Activated CD4-positive, alpha-beta T cell treated with anti-CD3 and anti-CD28 coated beads for 36 hours (primary cell): ENCODE data around the gene TENM4. TPM values are rescaled to one million over a fixed set of nuclear protein-coding genes. Genes with fewer than 3 reads are reported as not detected.

Experiments used
- ATAC-seq: fragments of 200-7000 bp; cut with Tn5 transposase; one replicate; pipeline ENCODE4 v1.10.0; 2021; ENCODE audit warnings: mild to moderate bottlenecking, moderate library complexity
- CTCF ChIA-PET: fragments of 350-600 bp; sonication (Branson Sonifier 250); formaldehyde crosslinking; loops from one replicate; lab custom pipeline; 2021; ENCODE audit warnings: antibody characterized with exemption; lab: Charles Lee
- POLR2A ChIA-PET: fragments of 350-600 bp; sonication (Branson Sonifier 250); formaldehyde crosslinking; loops from one replicate; lab custom pipeline; 2021; ENCODE audit warnings: antibody characterized with exemption, inconsistent platforms; lab: Charles Lee
- DNase-seq: peaks from one replicate; pipeline ENCODE4 v3.0.0-alpha.2; 2020
- H3K27ac Mint-ChIP-seq: one replicate; pipeline ENCODE4 v1.8.0; 2021; ENCODE audit warnings: mixed read lengths
- H3K27me3 Mint-ChIP-seq: one replicate; pipeline ENCODE4 v1.8.0; 2021; ENCODE audit warnings: mixed read lengths
- H3K36me3 Mint-ChIP-seq: one replicate; pipeline ENCODE4 v1.8.0; 2021; ENCODE audit warnings: low read depth, mixed read lengths
- H3K4me1 Mint-ChIP-seq: one replicate; pipeline ENCODE4 v1.8.0; 2021; ENCODE audit warnings: mixed read lengths
- H3K4me3 Mint-ChIP-seq: one replicate; pipeline ENCODE4 v1.8.0; 2021; ENCODE audit warnings: mild to moderate bottlenecking, moderate library complexity, mixed read lengths
- H3K9me3 Mint-ChIP-seq: one replicate; pipeline ENCODE4 v1.8.0; 2021; ENCODE audit warnings: low read depth, mixed read lengths
- intact Hi-C, 2 experiments: fragments of 100-400 bp; cut with DNase I in 1 of 2; cut with micrococcal nuclease in 1 of 2; formaldehyde crosslinking; loops; one replicate each; pipeline versions ENCODE4 v1.14.2 to v1.15.1; 2022 to 2024; cut with DNase I, micrococcal nuclease
- total RNA-seq, 2 experiments: library from RNA; stranded (reverse); gene quantifications; one replicate each; pipeline ENCODE4 v1.2.3, GENCODE V29; 2021

Gene TENM4
- total RNA-seq, 2 experiments from 2014 or later: not detected

DNA sequence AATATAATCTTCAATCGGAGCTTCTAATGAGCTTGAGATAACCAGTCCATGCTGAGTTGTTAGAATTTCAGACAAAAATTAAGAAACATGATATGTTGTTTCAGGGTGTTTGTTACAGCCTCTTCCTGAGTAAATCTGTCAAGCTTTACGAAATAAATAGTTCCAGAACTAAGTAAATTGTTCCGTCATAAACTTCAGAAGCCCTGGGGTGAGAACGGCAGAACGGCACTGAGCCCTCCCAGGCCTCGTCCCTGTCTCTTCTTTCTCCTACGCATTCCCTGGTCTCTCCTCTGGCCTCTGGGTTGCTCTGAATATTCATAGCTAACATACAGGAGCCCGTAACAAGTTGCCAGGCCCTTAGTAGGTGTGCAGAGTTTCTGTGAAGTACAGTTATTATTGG is 475.4 kb downstream of the TENM4 start:
- ATAC-seq: no peak
- Mint-ChIP-seq H3K27ac (no peak overlapping the region), H3K27me3 (peaks cover 28% of the 10 kb centered on the region), H3K9me3 (no peaks in the 10 kb centered on the region), H3K4me1 (no peaks in the 10 kb centered on the region), H3K4me3 (no peak overlapping the region), H3K36me3 (no peaks in the 10 kb centered on the region)
- POLR2A ChIA-PET: no interaction called here
- no peak for DNase-seq
- CTCF ChIA-PET: no interaction called here
- intact Hi-C loops: no loop called here

DNA sequence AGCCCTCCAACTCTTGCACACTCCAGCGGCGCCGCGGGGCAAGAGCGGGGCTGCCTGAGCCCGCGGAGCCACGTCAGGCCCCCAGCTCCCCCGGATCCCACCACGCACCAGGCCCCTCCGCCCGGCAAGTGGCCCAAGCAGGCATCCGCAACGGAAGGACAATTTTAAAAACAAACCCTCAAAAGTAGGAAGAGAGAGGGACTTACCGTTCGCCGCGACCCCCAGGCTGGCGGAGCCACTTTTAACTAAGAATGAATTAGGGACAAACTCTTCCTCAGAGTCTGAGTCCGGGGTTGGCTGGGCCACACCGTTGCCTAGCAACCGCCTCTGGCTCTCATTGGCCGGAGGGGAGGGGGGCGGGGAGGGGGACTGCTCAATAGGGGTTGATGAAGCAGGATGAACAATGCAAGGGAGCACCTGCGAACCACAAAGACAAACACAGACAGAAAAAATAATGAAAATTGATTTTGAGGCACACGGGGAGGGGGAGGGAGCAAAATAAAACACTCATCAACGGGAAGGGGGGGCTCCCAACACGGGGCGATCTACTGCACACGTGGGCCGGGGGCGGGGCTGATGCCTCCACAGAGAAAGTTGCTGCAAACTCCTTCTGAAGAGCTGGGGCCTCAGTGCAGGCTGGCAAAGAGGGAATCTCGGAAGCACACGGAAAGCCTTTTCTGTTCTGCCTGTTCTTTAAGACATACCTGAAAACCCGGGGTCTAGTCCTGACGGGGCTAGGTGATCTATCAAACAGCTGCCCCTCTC is 478.7 kb downstream of the TENM4 start:
- Mint-ChIP-seq H3K4me3 (no peak overlapping the region), H3K27me3 (peaks cover 28% of the 10 kb centered on the region), H3K27ac (no peak overlapping the region), H3K9me3 (no peaks in the 10 kb centered on the region), H3K4me1 (no peaks in the 10 kb centered on the region), H3K36me3 (no peaks in the 10 kb centered on the region)
- ChIA-PET CTCF (no interaction called here), POLR2A (no interaction called here)
- DNase-seq: peak; percentile 10
- ATAC-seq: no peak
- intact Hi-C loops: no loop called here

DNA sequence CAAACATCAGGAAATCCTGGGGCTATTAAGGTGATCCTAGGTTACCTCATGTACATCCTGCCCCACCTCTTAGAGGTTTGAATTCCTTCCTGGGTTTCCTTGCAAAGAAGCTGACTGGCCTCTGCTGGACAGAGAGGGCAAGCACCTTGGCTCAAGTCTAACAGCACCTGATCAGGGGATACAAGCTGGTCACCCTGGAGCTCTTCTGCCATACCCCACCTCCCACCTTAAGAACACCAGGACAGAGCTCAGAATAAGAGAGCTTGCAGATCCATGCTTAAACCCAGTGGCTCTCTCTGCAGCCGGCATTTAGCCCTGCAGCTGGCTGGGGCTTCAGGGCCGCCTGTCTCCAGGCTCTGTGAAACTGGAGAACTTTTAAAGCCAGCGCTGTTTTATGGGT is 479.6 kb downstream of the TENM4 start:
- Mint-ChIP-seq H3K36me3 (no peaks in the 10 kb centered on the region), H3K9me3 (no peaks in the 10 kb centered on the region), H3K27me3 (peaks cover 26% of the 10 kb centered on the region), H3K4me3 (no peak overlapping the region), H3K4me1 (no peaks in the 10 kb centered on the region), H3K27ac (no peak overlapping the region)
- ATAC-seq (no peak), DNase-seq (no peak)
- ChIA-PET CTCF (interaction anchor here (0.5 to 0.8 kb wide), 4 partner anchors 44 to 310 kb away, joined by 3 to 5 read pairs (median 3); no protein-coding TSS in a partner anchor), POLR2A (no interaction called here)
- intact Hi-C loops: no loop called here

DNA sequence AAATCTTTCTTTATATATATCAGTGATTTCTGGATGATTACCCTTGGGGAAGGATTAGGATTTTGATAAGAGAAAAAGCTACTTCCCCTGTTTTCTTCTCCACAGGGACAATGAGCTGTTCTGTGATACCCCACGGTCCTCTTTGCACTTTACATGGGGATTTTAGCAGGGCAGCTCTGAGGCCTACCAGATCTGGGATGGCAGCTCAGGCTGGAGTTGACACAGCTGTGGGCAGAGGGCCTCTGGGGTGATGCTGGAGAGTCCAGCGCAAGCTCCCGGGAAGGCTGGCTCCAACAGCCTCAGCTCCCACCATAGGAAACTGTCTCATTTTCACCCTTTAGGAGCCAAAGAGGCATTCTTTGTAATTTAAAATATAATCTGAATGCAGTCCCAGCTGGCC is 482.4 kb downstream of the TENM4 start:
- H3K4me1 Mint-ChIP-seq: no peaks in the 10 kb centered on the region
- H3K4me3 Mint-ChIP-seq: no peak overlapping the region
- ChIA-PET POLR2A (no interaction called here), CTCF (interaction anchor here (0.6 to 1.3 kb wide), 2 partner anchors 12 to 163 kb away, joined by 3 read pairs; no protein-coding TSS in a partner anchor)
- H3K36me3 Mint-ChIP-seq: no peaks in the 10 kb centered on the region
- intact Hi-C loops: loop anchor here in 1 of 2 experiments (10.0 kb wide), 1 partner anchor 56 kb away; no protein-coding TSS in a partner anchor
- ATAC-seq (no peak), DNase-seq (no peak)
- H3K27me3 Mint-ChIP-seq: peaks cover 24% of the 10 kb centered on the region
- no peak overlapping the region for H3K27ac Mint-ChIP-seq
- H3K9me3 Mint-ChIP-seq: no peaks in the 10 kb centered on the region

DNA sequence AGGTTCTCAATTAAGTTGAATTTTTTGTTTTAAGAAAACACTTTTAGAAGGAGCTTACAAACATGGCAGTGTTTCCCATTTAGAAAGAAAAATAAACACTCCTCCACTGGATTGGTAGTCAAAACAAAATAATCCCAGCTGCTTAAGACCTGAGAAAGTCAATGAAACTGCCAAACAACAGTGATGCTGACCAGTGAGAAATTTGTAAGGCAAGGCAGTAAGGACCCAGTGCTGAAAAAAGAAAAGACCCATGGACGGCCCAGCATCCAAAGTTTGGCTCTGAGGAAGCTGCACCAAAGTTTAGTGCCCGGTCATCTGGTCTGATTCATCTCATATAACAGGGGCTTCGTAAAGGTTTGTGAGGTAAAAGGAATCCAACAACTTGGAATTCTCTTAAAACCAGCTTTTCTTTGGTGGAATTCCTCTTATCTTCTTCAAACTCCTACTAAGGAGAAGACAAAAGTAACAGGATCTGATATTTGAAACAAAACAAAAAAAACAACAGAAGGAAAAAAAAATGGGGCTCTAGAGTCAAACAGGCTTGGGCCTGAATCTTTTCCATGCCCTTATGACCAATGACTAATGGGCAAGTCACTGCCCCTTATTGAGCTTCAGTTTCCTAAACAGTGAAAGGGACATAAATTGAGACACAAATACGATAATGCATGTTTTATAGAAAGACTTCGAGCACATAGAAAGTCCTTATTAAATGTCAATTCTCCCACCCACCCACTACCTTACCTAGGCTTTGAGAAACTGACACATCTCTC is 483.2 kb downstream of the TENM4 start:
- Mint-ChIP-seq H3K4me3 (no peak overlapping the region), H3K9me3 (no peaks in the 10 kb centered on the region), H3K27ac (no peak overlapping the region), H3K4me1 (no peaks in the 10 kb centered on the region), H3K36me3 (no peaks in the 10 kb centered on the region), H3K27me3 (peaks cover 19% of the 10 kb centered on the region)
- no peak for DNase-seq
- intact Hi-C loops: loop anchor here in 1 of 2 experiments (10.0 kb wide), 1 partner anchor 57 kb away; no protein-coding TSS in a partner anchor
- ATAC-seq: no peak
- CTCF ChIA-PET: interaction anchor here (1.3 kb wide), 1 partner anchor 12 kb away, joined by 3 read pairs; no protein-coding TSS in a partner anchor
- POLR2A ChIA-PET: no interaction called here

DNA sequence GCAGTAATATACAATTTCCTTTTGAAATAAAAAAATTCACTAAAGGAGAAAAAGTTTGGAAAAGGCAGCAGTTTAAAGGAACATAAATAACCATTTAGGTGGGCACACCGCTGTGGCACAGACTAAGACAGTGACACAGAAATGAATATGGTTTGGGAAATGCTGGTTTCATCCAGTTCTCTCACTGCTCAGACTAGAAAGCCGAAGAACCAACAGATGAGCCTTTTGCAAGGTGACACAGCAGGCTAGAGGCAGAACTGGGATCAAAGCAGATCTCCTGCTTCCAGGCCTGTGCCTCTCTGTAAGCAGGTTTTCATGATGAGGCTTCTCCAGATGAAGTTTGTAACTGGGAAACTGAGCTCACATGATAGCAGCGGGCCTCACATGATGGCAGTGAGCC is 486.1 kb downstream of the TENM4 start:
- Mint-ChIP-seq H3K9me3 (no peaks in the 10 kb centered on the region), H3K4me1 (no peaks in the 10 kb centered on the region), H3K27me3 (peaks cover 11% of the 10 kb centered on the region), H3K27ac (no peak overlapping the region), H3K4me3 (no peak overlapping the region), H3K36me3 (no peaks in the 10 kb centered on the region)
- intact Hi-C loops: loop anchor here in 1 of 2 experiments (10.0 kb wide), 1 partner anchor 60 kb away; no protein-coding TSS in a partner anchor
- POLR2A ChIA-PET: no interaction called here
- ATAC-seq (no peak), DNase-seq (no peak)
- CTCF ChIA-PET: no interaction called here

DNA sequence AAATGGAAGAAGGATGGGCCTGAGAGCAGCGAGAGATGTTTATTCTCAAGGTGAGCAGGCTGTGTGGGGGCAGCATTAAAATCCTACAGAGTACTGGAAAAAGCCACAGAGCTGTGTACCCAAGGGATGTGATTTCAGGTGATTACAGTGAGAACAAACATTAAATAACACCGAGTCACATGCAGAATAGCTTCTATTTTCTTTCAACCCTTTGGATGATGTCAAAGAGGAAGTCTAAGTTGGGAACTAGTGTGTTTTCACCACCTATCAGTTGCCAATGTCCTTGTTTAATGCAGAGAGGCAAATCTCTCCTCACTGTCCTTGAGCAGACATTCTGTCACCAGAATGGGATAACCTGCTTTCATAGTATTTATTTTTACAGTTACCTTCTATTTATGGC is 486.6 kb downstream of the TENM4 start:
- ATAC-seq (no peak), DNase-seq (no peak)
- H3K27ac Mint-ChIP-seq: no peak overlapping the region
- H3K36me3 Mint-ChIP-seq: no peaks in the 10 kb centered on the region
- CTCF ChIA-PET: no interaction called here
- POLR2A ChIA-PET: no interaction called here
- peaks cover 11% of the 10 kb centered on the region for H3K27me3 Mint-ChIP-seq
- no peaks in the 10 kb centered on the region for H3K9me3 Mint-ChIP-seq
- H3K4me1 Mint-ChIP-seq: no peaks in the 10 kb centered on the region
- intact Hi-C loops: loop anchor here in 1 of 2 experiments (10.0 kb wide), 1 partner anchor 61 kb away; no protein-coding TSS in a partner anchor
- H3K4me3 Mint-ChIP-seq: no peak overlapping the region

DNA sequence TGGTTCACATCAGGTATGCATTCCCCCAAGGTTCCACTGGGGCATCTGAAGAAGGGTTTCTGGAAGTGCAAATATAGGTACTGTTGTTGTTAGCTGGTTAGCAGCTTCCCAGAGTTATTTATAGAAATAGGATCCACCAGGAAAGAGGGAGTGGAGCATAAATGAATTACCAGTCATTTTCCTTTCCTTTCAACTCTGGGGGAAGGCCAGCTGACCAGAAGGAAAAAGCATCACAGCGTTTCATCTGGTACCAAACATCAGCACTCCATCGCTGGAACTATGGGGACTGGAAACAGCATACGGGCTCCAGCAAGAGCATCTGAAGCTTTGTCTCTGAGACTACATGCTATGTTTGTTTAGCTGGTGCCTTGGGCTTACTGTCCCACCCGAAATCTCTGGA is 487.9 kb downstream of the TENM4 start:
- POLR2A ChIA-PET: no interaction called here
- CTCF ChIA-PET: no interaction called here
- Mint-ChIP-seq H3K4me3 (no peak overlapping the region), H3K27ac (no peak overlapping the region), H3K36me3 (no peaks in the 10 kb centered on the region), H3K4me1 (no peaks in the 10 kb centered on the region), H3K27me3 (peaks cover 9% of the 10 kb centered on the region), H3K9me3 (no peaks in the 10 kb centered on the region)
- DNase-seq (no peak), ATAC-seq (no peak)
- intact Hi-C loops: loop anchor here in 1 of 2 experiments (10.0 kb wide), 1 partner anchor 62 kb away; no protein-coding TSS in a partner anchor

DNA sequence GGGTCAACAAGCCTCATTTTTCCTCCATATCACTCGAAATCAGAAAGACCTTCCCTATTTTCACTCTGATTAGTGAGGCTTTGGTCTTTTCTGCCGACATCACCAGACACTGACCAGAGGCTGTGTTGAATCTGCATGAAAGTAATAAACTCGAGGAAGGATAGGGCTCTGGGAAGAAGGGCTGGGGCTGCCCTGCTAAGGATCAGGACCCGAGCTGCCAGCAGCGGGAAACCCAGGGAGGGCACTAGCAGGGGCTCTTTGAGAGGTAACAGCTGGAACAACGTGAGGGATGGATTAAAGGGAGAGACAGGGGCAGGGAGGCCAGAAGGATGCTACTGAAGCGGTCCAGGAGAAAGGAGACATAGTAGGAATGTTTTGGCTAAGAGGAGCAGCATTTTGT is 488.7 kb downstream of the TENM4 start:
- no peak for ATAC-seq
- H3K9me3 Mint-ChIP-seq: no peaks in the 10 kb centered on the region
- POLR2A ChIA-PET: no interaction called here
- H3K4me1 Mint-ChIP-seq: no peaks in the 10 kb centered on the region
- intact Hi-C loops: loop anchor here in 1 of 2 experiments (10.0 kb wide), 1 partner anchor 63 kb away; no protein-coding TSS in a partner anchor
- CTCF ChIA-PET: interaction anchor here (0.7 kb wide), 1 partner anchor 460 kb away, joined by 3 read pairs; no protein-coding TSS in a partner anchor
- no peaks in the 10 kb centered on the region for H3K36me3 Mint-ChIP-seq
- peaks cover 9% of the 10 kb centered on the region for H3K27me3 Mint-ChIP-seq
- H3K4me3 Mint-ChIP-seq: no peak overlapping the region
- H3K27ac Mint-ChIP-seq: no peak overlapping the region
- DNase-seq: no peak

DNA sequence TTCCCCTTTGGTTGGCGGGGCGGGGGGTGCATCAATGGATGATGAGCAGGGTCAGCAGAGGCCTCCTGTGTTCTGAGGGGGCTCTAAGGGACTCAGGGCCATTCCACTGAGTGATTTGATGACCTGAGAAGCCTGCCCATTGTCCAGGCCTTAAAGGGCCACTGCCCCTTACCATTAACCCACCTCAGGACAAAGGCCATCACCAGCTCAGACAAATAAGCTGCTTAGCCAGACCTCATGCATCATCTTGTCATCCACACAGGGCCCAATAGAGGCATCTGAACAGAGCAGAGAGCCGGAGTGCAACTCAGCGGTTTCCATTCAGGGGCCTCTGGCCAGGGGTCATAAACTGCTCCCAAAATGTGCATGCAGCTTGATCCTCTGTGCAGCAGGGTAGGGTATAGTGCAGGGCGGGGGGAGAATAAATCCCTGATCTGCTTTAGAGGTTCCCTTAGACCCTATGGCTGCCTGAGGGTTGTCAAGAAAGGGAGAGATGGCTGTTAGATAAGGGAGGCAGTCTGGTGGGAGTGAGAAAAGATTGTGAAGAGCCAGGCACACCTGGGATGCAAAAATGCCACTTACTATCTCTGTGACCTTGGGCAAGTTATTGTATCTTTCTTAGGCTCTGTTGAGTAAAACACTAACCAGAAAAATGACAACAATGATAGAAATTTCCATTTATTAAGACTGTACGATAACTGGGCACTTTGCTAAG is 490.7 kb downstream of the TENM4 start:
- no peaks in the 10 kb centered on the region for H3K9me3 Mint-ChIP-seq
- CTCF ChIA-PET: interaction anchor here (0.6 kb wide), 1 partner anchor 13 kb away, joined by 3 read pairs; no protein-coding TSS in a partner anchor
- peaks cover 9% of the 10 kb centered on the region for H3K27me3 Mint-ChIP-seq
- DNase-seq (no peak), ATAC-seq (no peak)
- H3K27ac Mint-ChIP-seq: no peak overlapping the region
- POLR2A ChIA-PET: no interaction called here
- H3K36me3 Mint-ChIP-seq: no peaks in the 10 kb centered on the region
- intact Hi-C loops: loop anchor here in 1 of 2 experiments (10.0 kb wide), 1 partner anchor 65 kb away; no protein-coding TSS in a partner anchor
- no peak overlapping the region for H3K4me3 Mint-ChIP-seq
- H3K4me1 Mint-ChIP-seq: no peaks in the 10 kb centered on the region
